ENCODE data around the gene PDIA5.
A peak's percentile ranks its signal among the peaks of the same experiment; 100 is the strongest.
"Not testable (repeated sequence)": the region's sequence is repeated elsewhere in the genome, so short reads cannot be mapped to it uniquely, and the experiment has no call there.

PDIA5 gene

DNA sequence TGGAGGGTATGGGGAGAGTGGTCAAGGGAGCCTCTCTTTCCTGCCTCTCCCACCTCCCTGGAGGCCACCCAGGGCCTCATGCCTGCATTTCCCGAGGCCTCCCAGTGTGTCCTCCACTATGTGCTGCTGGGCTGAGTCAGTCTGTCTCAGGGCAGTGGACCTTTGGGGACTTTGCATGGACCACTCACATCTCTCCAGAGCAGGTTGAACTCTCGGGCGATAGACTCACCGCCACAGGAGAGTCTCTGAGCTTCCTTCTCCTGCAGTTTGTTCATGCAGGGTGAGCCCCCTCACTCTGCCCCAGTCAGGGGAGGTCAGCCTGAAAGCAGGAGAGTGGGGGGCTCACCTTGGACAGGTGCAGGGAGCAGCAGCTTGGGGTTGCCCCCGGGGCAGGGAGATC lies 74.5 kb downstream of the PDIA5 start:
- FAIRE-seq (no peak), DNase-seq (ENCODE audit: insufficient read length, low spot score) (no peak)

DNA sequence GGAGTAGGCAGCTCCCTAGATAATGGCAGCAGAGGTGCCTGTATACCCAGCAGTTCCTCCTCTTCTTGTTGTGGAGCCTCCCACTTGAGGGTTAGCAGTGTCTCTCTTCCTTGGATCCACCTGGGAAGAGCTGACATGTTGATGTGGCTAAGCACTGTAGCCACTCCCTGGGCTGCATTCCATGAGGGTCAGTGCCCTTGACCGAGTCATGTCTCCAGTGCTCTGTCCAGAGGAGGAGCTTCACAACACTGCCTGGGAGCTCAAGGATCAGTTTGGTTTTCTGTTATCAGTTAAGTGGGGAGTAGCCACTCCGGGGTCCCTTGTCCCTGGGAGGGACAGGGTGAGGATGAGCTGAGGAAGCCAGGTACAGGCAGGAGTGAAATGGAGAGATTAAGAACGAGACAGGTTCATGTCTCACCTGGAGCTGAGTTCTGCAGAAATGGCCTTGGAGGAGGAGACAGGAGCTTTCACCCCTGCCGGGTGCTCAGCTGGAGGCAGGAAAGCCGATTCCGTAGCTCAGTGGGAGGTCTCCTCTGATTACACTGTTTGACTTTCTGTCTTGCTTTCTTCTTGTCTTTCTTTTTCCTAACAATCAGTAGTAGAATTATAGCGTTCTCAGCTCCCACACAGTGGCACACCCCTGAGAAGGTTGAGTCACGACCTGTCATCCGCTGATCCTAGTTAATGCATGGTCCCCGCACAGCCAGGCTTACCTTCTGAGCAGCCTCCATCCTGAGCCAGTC lies 77.0 kb downstream of the PDIA5 start:
- FAIRE-seq (no peak), DNase-seq (ENCODE audit: insufficient read length, low spot score) (no peak)

DNA sequence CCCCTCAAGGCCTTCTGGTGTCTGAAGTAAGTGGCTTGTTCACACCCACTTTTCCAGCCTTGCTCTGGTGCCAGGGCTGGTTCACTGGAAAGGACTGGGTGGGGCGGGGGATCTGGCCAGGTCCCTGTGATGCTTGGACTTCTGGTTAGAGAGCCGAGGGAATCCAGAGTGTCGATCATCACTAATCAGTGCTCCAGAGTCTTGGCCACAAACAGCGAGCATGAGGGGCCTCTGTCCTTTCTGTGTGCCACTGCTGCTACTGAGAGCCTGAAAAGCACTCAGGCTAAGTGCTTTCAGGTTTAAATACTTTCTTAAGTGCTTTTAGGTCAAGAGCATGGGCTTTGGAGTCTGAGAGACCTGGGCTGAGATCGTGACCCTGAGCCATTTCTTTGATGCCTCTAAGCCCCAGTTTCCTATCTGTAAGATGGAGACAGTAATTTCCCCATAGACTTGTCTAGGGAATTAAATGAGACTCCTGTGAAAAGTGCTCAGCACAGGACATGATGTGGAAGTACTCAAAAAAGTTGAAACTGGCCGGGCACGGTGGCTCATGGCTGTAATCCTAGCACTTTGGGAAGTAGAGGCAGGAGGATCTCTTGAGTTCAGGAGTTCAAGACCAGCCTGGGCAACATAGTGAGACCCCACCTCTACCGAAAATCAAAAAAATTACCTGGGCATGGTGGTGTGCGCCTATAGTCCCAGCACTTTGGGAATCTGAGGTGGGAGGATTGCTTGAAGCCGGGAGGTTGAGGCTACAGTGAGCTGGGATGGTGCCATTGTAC lies 81.1 kb downstream of the PDIA5 start:
- DNase-seq (ENCODE audit: insufficient read length, low spot score) (no peak), FAIRE-seq (no peak)

DNA sequence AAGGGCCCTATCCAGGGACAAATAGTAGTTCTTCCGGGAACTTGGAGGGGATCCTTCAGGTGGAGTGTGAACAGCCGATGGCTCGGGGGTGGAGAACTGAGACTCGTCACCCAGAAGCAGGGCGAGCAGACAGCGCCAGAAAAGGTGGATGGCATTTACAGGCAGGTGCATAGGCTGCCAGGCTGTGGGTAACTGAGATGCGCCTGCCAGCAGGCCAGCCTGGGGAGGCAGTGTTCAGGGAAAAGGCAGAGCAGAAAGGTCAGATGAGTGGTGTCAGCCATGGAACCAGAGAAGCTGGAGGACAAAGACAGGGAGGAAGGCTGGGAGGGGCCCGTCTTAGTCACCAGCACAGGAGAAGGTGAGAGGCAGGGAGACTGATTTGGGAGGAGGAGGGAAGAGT lies 81.9 kb downstream of the PDIA5 start:
- no peak for FAIRE-seq
- no peak for DNase-seq (ENCODE audit: insufficient read length, low spot score)

DNA sequence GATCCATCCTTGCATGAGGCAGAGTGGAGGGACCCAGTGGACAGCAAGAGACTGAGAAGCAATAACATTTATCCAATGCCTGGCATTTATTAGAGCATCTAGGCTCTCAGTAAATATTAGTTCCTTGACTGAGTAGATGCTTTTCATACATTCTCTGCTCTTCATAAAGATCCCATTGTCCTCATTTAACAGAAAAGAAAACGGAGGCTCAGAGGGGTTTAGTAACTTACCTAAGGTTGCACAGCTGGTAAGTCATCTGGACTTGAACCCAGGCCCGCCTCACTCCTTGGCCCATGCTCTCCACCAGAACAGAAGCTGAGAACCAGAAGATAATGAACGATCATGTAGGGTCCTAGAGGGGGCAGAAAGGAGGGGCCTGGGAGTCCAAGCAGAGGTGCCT lies 82.7 kb downstream of the PDIA5 start:
- FAIRE-seq = no peak
- DNase-seq (ENCODE audit: insufficient read length, low spot score) = no peak

DNA sequence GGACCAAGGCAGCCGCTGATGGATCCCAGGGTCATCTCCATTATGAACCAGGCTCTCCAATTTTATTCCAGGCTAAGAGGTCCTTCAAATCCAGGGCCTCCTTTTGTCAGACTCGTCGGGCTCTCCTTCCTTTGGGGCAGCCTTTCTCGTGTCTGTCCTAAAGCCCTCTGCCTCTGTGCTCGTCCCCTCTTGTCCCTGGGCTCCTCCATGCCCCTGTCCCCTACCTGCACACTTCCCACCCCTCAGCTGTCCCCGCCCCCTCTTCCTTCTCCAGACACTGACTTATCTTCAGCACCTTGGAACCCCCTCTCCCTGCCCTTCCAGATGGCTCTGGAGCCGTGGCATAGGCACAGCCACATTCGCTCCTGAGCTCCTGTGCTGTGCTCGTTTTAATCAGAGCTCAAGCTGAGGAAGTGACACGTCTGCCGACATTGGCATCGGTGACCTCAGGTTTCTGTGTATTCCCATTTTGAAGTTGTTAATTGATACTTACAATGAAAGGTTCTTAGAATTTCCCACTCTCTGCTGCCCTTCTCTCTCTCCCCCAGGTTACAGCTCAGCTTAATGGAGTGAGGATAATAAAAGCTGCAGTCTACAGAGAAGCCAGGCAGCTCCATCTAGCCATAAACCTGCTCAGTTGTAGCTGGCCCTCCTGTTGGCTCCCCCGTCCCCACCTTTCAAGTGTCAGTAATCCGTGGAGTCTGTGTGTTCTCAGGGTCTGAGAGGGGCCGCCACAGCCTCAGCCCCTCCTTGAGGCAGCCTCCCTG lies 83.8 kb downstream of the PDIA5 start:
- DNase-seq (ENCODE audit: insufficient read length, low spot score) (no peak), FAIRE-seq (no peak)

DNA sequence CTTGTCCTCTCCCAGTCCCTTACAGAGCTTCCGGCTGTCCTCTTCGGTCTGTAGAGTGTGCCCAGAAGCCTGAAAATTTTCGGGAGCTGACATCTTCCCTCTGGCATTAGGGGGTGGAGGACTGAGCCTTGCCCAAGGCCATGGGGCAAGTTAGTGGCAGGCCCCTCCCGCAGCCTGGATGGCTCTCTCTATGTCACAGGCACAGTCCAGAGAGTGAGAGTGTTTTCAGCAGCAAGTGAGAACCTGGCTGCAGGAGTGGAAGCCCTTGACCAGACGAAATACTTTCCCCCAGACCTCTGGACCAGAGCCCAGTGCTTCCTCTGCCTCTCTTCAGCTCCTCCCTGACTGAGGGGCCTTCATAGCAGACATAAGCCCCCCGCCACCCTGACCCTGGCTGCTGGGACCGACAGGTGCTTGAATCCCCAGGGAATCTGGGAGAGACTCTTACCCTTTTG lies 84.5 kb downstream of the PDIA5 start:
- no peak for FAIRE-seq

DNA sequence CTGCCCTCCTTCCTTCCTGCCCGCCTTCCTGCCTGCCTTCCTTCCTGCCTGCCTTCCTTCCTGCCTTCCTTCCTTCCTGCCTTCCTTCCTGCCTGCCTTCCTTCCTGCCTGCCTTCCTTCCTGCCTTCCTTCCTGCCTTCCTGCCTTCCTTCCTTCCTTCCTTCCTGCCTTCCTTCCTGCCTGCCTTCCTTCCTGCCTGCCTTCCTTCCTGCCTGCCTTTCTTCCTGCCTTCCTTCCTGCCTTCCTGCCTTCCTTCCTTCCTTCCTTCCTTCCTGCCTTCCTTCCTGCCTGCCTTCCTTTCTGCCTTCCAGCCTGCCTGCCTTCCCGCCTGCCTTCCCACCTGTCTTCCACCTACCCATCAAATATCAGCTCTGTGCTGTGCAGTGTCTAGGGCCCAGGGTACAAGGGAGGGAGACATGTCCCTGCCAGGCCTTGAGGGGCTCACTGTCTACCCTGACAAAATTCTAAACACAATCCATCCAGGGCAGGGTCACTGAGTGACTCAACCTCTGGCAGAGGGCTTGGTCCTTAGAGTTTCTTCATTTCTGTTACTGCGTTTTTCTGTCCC lies 85.1 kb downstream of the PDIA5 start:
- DNase-seq (ENCODE audit: insufficient read length, low spot score); FAIRE-seq: not testable (repeated sequence)

More for the DNA sequence above, 84.5 kb downstream of the PDIA5 start:
- no peak for DNase-seq (ENCODE audit: insufficient read length, low spot score)

DNA sequence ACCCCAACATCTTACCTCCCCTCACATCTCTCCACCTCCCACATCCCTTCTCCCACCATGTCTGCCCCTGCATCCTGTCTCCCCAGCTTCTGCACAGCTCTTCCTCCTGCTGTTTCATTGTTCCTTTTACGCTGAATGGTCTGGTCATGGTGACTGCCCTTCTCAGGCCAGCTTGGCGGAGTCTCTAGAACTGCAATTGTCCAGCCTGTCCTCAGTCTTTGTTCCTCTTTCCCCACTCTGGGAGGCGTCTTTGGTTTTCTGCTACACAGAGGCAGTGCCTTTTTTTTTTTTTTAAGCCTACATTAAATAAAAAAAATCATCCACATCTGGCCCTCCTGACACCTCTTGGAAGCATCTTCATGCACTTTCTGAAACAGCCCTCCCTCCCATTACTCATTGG lies 85.9 kb downstream of the PDIA5 start:
- peak; percentile 87 for FAIRE-seq
- no peak for DNase-seq (ENCODE audit: insufficient read length, low spot score)

DNA sequence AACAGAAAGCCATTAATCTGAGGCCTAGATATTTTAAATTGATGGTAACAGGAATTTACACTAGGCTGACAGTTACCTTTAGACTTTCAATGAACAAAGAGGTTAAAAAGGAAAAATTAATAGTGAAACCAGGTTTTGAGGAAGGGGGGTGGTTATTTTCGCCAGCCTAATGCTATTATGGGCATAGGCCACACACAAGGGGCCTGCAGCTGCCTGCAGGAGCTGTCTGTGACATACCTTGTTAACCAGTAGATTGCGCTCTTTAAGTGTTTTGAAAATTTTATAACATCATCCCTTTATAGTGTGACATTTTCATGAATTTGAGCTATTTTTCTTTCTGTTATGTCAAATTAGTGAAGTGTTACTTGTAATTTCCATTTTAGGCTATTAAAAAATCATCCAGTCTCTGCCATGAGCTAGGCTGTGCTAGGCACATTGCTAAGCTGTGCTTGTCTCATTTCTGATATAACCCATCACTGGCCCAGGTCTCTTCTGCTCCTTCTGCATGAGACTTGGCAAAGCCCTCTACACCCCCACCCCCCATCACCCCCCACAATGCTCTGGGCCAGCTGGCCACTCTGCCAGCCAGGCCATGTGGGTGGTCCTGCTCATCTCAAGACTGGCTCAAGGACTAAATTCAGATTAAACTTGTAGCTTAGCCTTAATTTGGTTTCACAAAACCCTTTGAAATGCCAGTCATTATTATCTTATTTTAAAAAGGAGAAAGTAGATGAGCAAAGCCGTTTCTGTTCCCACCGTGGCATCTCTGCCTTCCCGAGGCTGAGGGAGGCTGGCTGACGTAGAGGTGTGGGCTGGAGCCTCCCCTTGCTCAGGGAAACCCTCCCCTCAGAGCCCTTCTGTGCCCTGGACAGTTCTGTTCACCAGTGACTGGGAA lies 86.5 kb downstream of the PDIA5 start:
- FAIRE-seq (peak; percentile 55), DNase-seq (ENCODE audit: insufficient read length, low spot score) (no peak)

DNA sequence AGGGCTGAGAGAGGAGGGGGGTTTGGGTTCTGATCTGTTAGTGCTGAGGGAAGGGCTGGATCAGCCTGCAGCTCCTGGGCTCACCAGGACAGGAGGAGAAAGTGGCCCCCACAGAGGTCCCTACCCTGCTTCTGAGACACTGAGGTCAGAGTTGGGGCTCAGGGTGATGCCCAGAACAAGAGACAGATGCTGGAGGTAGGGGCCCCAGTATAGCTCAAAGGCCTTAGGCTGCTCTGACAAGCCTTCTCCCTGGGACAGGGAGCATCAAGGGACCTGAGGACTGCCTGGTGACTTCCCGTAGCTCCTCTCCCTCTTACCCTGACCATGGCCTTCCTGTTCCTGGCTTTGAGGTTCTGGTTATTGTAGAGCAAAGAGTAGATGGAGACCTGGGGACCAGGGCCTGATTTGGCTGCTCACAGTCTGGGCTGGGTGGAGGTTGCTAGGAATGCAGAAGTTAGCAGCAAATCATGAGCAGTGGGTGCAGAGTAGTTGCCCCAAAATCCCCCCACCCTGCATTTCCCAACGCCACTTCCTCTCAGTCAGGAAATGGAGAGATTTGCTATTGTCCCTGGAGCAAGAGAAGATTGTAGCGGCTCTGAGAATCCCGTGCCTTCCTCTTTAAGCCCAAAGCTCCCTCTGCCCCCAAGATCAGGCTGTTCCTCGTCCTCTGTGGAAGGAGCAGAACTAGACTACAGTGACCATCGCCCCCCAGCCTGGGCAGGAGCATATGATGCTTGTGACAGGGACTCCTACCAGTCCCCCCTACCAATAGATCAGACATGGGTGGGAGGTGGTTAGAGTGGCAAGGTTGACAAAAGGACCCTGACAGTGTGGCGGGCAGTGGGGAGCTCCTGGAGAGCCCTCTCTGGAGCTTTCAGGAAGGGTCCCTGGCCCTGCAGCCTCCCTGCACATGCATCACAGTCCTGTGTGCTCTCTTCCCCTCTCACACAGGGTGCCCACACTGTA lies 87.5 kb downstream of the PDIA5 start:
- DNase-seq (ENCODE audit: insufficient read length, low spot score) (no peak), FAIRE-seq (no peak)

DNA sequence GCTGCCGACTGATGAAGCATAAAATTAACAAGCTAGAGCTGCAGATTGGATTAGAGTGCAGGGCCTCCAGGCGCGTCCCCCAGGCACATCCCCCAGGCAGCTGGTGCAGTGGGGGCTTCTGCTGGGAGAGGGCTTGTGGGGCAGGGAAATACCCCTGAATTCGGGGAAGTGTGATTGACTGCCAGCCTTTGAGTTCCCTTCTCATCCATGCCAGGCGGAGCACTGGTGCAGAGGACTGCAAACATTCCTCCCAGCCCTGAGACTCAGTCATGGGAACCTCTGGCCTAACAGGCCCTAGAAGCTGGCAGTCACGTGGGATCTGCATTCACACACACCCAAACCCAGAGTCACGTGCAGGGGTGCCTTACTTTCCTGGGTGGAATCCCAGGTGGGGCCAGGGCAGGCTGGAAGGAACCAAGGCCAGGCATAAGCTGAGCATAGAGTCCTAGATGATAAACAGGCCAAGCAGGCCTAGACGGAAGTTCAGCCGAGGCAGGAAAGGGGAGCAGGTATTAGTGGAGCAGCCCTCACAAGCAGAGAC lies 88.7 kb downstream of the PDIA5 start:
- DNase-seq (ENCODE audit: insufficient read length, low spot score) = no peak
- no peak for FAIRE-seq

DNA sequence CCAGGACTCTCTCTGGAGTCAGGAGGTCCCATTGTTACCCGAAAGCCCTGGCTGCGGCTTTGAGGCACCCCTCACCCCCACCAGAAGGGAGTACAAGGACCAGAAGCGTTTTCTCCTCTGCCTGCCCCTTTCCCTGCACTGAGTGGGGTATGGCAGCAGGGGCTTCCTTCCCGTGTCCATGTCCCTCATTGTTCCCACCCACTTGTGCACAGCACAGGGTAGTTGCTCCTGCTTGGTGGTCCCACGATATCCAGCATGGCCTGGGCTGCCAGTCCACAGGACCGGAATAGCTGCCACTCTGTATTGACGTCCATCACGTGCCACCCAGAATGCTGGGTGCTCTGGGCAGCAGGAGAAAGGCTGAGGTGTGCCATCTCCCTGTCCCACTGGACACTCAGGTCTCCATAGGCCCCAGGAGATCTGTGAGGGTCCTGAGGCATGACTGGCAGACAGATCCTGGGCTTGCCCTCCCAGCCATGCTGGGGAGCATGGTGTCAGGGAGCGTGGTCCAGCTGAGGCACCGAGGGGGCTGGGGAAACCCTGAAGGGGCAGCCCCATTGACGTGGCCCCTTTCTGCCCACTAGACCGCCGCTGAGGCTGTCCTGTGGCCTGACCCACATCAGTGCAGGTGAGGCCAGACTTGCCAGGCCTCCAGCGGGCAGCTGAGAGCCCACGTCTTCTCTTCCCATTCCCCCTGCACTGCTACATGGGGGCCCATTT lies 89.6 kb downstream of the PDIA5 start:
- FAIRE-seq (no peak), DNase-seq (ENCODE audit: insufficient read length, low spot score) (no peak)

DNA sequence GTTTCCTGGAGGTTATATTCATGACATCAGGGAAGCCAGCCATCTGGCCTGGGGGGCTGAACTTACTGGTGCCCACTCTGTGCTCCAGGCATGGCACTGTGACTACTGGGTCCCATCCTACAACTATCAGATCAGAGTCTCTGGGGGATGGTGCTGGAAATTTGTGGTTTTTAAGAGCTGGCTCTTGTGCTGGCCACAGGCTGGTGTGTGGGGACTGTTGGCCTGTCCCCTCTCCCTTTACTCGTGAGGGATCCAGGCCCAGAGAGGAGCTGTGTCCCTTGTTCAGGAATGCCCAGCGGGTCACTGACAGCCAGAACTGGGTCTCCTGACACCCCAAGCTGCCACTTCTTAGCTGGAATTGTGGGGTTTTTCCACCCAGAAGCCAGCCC lies 90.4 kb downstream of the PDIA5 start:
- DNase-seq (ENCODE audit: insufficient read length, low spot score) (no peak), FAIRE-seq (no peak)

DNA sequence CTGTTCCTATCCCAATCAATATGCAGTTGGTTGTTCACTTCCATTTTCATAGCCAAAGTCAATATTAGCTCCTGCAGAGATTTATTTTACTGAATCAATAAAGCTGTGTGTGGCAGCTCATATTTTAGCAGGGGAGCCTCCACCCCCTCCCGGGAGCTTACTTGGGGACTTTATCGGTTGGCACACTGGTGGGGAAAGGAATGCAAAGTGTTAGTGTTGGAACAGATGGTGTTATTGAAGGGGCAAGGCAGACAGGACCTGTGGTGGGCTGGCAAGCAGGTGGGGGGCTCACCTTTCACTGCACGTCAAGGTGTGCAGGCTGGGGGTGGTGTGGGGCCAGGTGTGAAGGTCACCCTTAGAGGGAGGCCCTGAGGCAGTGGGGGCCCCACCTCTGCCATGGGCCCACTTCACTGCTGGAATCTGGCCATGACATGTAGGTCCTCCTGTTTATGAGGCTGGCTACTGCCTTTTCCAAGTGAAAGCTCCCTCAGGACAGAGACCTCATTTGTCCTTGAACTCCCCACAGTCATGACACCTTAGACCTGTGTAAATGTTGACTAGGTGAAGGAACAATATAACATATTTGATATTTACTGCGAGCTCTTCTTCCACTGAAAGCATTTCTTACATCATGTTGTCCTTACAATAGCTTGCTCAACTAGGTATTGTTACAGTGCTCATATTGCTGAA lies 90.9 kb downstream of the PDIA5 start:
- FAIRE-seq = no peak
- DNase-seq (ENCODE audit: insufficient read length, low spot score) = no peak

DNA sequence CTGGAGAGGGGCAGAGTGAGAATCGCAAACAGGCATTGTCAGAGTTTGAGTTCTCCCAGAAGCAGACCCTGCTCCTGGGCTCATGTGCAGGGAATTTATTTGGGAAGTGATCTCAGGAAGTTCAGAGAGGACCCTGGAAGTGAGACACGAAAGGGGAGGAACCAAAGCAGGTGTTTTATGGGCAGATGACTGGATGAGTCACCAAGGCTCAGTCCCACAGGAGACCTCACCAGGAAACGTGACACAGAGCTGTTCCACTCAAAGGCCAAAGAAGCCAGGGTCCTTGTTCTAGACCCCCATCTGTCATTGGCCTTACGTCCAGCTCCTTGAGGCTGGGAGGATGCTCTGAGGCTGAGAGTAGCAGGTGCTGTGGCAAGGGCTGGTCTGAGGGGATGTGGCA lies 91.5 kb downstream of the PDIA5 start:
- DNase-seq (ENCODE audit: insufficient read length, low spot score) = no peak
- no peak for FAIRE-seq

DNA sequence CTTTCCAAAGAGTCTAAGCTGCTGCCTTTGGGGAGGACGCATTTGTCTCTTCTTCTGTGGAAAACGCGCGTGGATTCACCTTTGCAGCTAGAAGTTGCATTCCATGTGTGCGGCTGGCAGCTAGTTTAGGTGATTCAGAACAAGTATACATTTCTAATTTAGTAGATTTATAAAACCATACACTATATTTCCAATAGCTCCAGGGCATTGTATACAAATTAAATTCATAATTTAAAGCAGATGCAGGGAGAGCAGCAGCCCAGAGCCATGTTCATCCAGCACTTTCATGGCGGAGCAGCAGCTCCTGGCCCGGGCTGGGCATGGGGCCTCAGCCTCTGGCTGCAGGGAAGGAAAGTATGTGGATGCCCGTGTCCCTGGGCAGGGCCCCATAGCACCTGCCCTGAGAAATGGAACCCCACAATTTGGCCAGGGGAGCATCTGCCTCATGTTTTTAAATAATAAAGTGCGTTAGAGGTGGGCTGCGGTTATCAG lies 92.1 kb downstream of the PDIA5 start:
- DNase-seq (ENCODE audit: insufficient read length, low spot score) (no peak), FAIRE-seq (no peak)
